LNCAP (cell line): ENCODE results near the gene ITPR1.

ENCODE experiments used
- CTCF ChIP-seq: fragments of 450-650 bp; IDR thresholded peaks from 2 replicates; pipeline ENCODE4 v1.5.1; 2017; ENCODE audit warnings: mild to moderate bottlenecking

ITPR1 gene

DNA sequence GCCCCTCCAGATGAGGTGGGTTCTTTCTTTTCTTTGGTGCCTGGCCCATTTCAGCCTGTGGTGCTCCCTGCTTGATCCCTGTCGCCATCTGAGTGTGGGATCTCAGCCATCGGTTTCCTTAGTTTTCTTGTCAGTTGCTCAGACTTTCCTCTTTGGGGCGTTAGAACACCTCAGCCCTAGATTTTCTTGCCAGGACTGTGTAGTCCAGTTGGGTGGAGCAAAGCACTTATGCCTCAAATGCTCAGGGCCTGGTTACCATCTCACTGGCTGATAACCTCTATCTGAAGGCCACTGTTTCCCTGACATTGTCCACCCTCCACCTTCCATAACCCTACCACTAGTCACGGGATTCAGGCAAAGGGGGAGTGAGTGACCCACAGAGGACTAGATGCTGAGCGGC lies 277.4 kb downstream of the ITPR1 start:
- no peak for TF ChIP-seq CTCF

GRCh38 chr3:4771243-4771642 lies 278.1 kb downstream of the ITPR1 start:
- TF ChIP-seq CTCF: no peak

GRCh38 chr3:4772171-4772804 lies 279.1 kb downstream of the ITPR1 start:
- TF ChIP-seq CTCF: no peak

DNA sequence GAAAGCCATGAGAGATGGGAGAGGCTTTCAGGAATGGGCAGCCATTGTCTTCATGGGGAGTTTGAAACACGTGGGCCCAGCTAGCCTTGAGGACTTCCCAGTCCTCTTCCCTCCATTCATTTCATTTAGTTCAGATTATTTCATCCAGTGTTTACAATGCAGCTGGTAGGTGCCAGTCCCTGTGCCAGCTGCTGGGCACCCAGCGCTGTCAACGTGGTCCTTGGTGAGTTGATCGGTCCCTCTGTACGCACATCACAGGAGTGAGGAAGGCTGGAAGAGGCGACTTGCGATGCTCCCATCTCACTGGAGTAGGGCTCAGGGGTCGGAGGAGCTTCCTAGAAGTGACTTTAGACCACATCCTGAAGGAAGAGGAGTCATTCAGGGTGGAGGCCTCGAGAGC lies 279.7 kb downstream of the ITPR1 start:
- no peak for TF ChIP-seq CTCF

DNA sequence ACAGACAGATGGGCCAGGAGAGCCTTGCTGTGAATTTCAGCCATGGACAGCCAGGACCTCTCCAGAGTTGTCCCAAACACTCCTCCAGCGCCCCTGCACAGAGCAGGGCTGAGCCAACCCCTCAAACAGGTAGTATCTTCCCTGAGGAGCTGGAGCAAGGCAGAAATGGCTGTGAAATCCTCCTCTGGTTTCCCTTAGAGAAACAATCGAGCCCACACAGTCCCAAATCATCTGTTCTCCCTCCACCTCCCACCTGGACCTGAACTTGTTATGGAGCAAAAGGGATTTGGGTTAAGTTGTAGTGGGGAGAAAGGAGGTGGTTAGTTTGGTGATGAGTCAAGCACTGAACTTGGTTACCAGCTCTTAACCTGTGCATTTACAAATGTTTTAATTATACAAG lies 280.4 kb downstream of the ITPR1 start:
- TF ChIP-seq CTCF: no peak

- TF ChIP-seq CTCF: no peak
Measured at GRCh38 chr3:4774531-4774930, 281.4 kb downstream of the ITPR1 start.

DNA sequence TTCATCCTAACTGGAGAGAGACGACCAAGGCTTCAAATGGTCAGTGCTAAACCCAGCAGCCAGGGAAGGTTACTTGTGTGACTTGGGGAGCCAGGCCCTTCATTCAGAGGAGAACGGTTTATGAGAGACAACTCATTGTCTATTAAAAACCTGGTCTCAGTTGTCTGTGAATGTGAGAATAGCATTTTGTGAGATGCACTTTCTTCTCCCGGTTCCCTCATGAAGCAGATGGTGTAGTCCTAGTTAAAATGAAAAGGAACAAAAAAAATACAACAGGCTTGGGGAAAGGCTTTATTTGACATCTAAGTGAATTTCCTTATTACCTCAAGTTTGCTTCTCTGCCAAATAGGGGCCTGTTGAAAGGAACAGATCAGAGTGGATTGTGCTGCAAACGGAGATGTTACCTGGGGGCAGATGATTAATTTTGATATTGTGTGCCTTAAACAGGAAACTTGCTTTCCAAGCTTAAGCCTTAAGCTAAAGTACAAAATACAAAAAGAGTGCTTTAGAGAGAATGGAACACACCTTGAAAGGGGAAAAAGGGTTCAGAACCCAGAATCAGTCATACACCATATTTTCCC lies 283.3 kb downstream of the ITPR1 start:
- no peak for TF ChIP-seq CTCF
